ENCODE data around the gene EHMT1.
"Not testable (repeated sequence)": the region's sequence is repeated elsewhere in the genome, so short reads cannot be mapped to it uniquely, and the experiment has no call there.

The EHMT1 gene

DNA sequence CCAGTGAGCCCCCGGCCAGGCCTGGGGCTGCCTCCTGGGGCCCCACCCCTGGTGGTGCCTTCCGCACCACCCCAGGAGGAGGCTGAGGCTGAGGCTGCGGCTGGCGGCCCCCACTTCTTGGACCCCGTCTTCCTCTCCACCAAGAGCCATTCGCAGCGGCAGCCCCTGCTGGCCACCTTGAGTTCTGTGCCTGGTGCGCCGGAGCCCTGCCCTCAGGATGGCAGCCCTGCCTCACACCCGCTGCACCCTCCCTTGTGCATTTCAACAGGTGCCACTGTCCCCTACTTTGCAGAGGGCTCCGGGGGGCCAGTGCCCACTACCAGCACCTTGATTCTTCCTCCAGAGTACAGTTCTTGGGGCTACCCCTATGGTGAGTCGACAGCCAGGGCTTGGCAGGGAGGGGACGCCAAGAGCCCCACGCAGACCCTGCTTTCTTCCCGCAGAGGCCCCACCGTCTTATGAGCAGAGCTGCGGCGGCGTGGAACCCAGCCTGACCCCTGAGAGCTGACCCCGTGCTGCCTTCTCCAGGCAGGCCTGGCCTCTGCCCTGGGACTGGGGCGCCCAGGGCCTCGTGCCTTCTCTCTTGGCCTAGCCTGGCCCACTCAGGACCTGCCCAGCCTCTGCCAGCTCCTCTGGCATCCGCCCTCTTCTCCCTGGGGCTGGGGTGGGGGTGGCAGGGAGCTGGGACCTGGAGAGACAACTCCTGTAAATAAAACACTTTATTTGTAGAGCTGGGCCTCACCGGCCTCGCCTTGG is 4.0 kb upstream of the EHMT1 start:
- TF ChIP-seq, protein P1, sequence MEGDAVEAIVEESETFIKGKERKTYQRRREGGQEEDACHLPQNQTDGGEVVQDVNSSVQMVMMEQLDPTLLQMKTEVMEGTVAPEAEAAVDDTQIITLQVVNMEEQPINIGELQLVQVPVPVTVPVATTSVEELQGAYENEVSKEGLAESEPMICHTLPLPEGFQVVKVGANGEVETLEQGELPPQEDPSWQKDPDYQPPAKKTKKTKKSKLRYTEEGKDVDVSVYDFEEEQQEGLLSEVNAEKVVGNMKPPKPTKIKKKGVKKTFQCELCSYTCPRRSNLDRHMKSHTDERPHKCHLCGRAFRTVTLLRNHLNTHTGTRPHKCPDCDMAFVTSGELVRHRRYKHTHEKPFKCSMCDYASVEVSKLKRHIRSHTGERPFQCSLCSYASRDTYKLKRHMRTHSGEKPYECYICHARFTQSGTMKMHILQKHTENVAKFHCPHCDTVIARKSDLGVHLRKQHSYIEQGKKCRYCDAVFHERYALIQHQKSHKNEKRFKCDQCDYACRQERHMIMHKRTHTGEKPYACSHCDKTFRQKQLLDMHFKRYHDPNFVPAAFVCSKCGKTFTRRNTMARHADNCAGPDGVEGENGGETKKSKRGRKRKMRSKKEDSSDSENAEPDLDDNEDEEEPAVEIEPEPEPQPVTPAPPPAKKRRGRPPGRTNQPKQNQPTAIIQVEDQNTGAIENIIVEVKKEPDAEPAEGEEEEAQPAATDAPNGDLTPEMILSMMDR (IDR thresholded peaks at IDR 0.05; ENCODE audit: low read depth, low read length, missing control alignments), result no peak
- DNase-seq (ENCODE audit: extremely low read depth, low read depth), result no peak
- no peak overlapping the region for H3K4me3 ChIP-seq (replicated peaks; ENCODE audit: low read depth, low read length)

DNA sequence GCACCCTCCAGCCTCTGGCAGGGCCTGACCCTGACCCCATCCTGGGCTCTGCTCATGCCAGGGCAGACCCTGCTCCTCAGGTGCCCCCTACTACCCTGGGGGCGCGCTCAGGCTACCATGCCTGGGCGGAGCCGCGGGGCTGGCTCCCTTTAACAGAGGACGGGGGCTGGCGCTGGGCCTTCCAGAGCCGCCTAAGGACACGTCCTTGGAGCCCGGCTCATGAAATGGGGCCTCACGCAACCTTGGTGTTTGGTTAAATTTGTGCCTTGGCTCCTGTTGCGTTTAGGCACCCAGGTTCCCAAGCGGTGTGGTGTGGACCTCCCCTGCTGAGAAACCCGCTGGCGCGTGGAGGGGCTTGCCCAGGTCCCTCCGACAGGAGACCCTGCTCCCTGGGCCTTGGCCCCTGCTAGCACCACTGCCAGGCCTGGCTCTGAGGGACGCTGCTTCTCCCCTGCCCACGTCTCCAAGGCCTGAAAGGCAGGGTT is 3.4 kb upstream of the EHMT1 start:
- no peak for DNase-seq (ENCODE audit: extremely low read depth, low read depth)
- TF ChIP-seq, protein P1 (IDR thresholded peaks at IDR 0.05; ENCODE audit: low read depth, low read length, missing control alignments), result no peak
- H3K4me3 ChIP-seq (replicated peaks; ENCODE audit: low read depth, low read length), result no peak overlapping the region

DNA sequence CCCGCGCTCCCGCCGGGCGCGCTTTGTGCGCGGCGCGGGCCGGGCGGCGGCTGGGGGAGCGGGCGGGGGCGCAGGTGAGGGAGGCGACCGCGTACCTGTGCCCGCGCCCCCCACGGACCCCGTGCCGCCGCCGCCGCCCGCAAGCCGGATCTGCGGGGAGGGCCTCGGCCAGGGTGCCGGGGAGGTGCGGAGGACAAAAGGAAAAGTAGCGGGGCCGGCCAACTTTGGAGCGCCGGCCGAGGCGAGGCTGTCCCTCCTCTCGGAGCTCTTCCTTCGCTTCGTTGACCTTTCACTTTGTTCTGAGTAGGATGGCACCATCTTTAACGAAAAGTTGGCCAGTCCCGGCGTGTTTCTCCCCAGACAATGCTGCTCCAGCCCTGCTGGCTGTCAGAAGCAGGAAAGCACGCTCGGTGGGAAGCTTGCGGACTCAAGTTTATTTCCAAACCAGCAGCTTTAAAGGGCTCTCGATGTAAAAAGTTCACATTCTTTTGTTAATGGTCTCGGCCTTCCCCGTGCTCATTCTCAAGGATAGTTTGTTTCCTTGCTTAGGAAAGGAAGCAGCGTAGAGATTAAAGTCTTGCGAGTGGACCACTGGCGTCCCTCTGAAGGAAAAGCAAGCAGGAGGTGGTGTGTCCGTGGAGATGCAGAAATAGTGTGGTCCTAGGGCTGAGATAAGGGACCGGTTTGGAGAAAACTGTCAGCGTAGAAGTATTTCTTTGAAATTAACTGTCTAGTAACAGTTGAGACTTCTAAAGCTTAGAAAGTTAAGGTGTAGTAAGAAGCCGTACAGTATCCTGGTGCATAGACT is 639 bp downstream of the EHMT1 start:
- TF ChIP-seq, protein P1 (IDR thresholded peaks at IDR 0.05; ENCODE audit: low read depth, low read length, missing control alignments), result no peak
- H3K4me3 ChIP-seq (replicated peaks; ENCODE audit: low read depth, low read length), result peak overlapping the region; percentile 62
- no peak for DNase-seq (ENCODE audit: extremely low read depth, low read depth)

DNA sequence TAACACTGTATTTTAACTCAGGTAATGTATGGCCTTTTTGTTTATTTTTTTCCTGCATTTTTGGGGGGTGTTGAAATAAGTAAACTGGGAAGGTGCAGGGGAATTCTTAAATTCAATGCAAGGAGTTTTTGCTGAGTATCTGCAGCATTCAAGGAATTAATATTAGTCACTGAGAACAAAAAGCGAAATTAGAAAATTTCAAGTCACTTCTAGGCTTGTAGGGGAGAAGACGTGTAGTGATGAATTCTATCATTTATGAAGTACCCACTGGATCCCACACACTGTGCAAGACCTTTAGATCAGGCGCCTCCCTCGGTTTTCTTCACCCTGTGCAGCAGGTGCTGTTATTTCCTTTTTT is 1.2 kb downstream of the EHMT1 start:
- no peak for DNase-seq (ENCODE audit: extremely low read depth, low read depth)
- H3K4me3 ChIP-seq (replicated peaks; ENCODE audit: low read depth, low read length), result peak overlapping the region; percentile 62
- TF ChIP-seq, protein P1 (IDR thresholded peaks at IDR 0.05; ENCODE audit: low read depth, low read length, missing control alignments), result no peak

DNA sequence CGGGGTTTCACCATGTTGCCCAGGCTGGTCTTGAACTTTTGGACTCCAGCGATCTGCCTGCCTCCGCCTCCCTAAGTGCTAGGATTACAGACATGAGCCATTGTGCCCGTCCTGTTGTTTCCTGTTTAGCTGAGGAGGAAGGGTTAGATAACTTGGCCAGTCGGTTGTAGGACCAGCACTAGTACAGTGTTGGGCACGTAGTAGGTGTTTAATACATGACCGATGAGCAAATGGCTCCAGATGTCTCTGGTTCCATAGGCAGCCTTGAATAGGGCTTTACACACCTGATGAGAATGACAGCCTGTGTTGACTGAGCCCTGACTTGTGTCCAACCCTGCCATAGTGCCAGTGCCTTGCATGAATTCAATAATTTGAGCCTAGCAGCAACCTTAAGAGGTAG is 1.8 kb downstream of the EHMT1 start:
- TF ChIP-seq, protein P1 (IDR thresholded peaks at IDR 0.05; ENCODE audit: low read depth, low read length, missing control alignments), result no peak
- DNase-seq (ENCODE audit: extremely low read depth, low read depth), result no peak
- peak overlapping the region; percentile 62 for H3K4me3 ChIP-seq (replicated peaks; ENCODE audit: low read depth, low read length)

DNA sequence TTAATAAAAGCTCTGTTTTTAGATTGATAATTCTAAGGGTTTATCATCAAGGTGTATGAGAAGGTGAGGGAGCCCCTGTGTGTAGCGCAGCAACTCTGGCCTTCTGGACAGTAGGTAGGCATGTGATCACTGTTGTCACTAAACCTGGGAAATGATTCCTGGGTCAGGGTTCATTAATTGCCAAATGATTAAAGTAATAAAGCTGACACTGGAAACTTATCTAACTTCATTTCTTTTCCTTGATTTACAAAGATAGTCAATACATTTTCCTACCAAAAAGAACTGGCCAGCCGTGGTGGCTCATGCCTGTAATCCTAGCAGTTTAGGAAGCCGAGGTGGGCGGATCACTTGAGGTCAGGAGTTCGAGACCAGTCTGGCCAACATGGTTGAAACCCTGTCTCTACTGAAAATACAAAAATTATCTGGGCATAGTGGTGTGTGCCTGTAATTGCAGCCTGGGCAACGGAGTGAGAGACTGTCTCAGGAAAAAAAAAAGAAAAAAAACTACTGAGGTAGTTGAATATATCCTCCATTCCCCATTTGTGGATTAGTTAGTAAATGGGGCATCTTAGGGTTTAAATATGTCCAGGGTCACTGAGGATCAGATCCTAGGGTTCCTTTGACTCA is 2.4 kb downstream of the EHMT1 start:
- no peak for DNase-seq (ENCODE audit: extremely low read depth, low read depth)
- peak overlapping the region; percentile 62; the same call in 1 of the 2 replicates for H3K4me3 ChIP-seq (replicated peaks; ENCODE audit: low read depth, low read length)
- TF ChIP-seq, protein P1 (IDR thresholded peaks at IDR 0.05; ENCODE audit: low read depth, low read length, missing control alignments), result peak; percentile 32

DNA sequence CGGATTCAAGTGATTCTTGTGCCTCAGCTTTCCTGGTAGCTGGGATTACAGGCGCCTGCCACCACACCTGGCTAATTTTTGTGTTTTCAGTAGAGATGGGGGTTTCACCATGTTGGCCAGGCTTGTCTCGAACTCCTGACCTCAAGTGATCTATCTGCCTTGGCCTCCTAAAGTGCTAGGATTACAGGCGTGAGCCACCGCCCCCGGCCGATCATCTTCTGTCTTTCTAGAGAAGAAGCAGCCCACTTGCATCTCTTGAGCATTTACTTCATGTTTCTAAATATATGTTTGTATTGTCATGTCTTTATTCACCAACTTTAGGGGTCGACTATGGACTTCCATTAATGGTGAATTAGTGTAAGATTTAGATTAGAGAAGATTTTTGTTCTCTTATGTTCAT is 3.4 kb downstream of the EHMT1 start:
- H3K4me3 ChIP-seq (replicated peaks; ENCODE audit: low read depth, low read length); DNase-seq (ENCODE audit: extremely low read depth, low read depth): not testable (repeated sequence)

All from HFF-Myc (cell line).